Measurements from ENCODE around the gene MYF6.

DNA sequence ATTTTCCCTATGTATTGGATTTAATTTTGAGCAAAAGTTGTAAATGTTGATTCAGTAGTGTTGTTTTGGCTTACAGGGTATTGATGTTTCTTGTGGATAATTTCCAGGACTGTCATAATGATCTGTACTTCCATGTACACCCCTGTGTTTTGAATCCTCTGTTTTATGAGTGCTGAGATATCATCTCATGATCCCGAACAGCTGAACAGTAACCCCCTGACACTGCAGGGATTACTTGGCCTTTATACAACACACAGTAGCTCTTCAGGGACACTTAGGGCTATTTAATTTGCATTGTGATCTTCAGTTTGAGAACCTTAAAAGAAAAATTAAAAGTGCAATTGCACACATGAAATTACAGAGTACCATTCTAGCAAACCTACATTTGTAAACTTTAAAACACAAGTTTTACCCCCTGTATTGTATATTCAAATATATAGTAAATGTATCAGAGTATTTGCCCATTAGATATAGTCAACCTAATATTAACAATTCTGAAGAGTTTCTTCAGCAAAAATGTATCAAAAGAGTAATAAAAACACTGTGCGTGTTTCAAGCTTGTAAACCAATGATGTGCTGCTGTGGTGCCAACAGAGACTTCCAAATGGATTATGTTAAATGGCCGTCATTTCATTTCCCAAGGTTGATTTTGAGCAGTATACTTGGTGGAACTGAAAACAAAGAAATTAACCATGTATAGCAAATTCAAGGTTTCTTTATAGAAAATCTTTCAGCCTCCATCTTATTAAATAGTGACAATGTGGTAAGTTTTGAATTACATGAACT is 27.9 kb upstream of the MYF6 start:
- TF ChIP-seq ZNF248 (tag by site-specific recombination; IDR thresholded peaks at IDR 0.05) (no peak), ZBTB8A (tag by site-specific recombination; IDR thresholded peaks at IDR 0.05) (no peak), ZNF626 (tag by site-specific recombination; IDR thresholded peaks at IDR 0.05) (no peak), ZNF776 (tag by site-specific recombination; IDR thresholded peaks at IDR 0.05; ENCODE audit: borderline replicate concordance) (no peak), ZNF501 (tag by site-specific recombination; IDR thresholded peaks at IDR 0.05) (no peak), TCF7L2 (IDR thresholded peaks at IDR 0.05; ENCODE audit: borderline replicate concordance, low read depth, low read length) (no peak), ZNF76 (tag by site-specific recombination; IDR thresholded peaks at IDR 0.05; ENCODE audit: borderline replicate concordance, low read depth) (no peak), ZNF660 (tag by site-specific recombination; IDR thresholded peaks at IDR 0.05) (no peak), ZBTB7A (tag by site-specific recombination; IDR thresholded peaks at IDR 0.05; ENCODE audit: low read depth) (no peak)
- TF ChIP-seq, protein P1, sequence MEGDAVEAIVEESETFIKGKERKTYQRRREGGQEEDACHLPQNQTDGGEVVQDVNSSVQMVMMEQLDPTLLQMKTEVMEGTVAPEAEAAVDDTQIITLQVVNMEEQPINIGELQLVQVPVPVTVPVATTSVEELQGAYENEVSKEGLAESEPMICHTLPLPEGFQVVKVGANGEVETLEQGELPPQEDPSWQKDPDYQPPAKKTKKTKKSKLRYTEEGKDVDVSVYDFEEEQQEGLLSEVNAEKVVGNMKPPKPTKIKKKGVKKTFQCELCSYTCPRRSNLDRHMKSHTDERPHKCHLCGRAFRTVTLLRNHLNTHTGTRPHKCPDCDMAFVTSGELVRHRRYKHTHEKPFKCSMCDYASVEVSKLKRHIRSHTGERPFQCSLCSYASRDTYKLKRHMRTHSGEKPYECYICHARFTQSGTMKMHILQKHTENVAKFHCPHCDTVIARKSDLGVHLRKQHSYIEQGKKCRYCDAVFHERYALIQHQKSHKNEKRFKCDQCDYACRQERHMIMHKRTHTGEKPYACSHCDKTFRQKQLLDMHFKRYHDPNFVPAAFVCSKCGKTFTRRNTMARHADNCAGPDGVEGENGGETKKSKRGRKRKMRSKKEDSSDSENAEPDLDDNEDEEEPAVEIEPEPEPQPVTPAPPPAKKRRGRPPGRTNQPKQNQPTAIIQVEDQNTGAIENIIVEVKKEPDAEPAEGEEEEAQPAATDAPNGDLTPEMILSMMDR (tag by site-specific recombination; IDR thresholded peaks at IDR 0.05): no peak
- TF ChIP-seq, protein P2, sequence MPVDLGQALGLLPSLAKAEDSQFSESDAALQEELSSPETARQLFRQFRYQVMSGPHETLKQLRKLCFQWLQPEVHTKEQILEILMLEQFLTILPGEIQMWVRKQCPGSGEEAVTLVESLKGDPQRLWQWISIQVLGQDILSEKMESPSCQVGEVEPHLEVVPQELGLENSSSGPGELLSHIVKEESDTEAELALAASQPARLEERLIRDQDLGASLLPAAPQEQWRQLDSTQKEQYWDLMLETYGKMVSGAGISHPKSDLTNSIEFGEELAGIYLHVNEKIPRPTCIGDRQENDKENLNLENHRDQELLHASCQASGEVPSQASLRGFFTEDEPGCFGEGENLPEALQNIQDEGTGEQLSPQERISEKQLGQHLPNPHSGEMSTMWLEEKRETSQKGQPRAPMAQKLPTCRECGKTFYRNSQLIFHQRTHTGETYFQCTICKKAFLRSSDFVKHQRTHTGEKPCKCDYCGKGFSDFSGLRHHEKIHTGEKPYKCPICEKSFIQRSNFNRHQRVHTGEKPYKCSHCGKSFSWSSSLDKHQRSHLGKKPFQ (tag by site-specific recombination; IDR thresholded peaks at IDR 0.05): no peak

Data from HEK293 (cell line).